ENCODE measurements around the gene H2BK1.

H2BK1 gene

GRCh38 chr7:151193203-151193978 lies 16.9 kb downstream of the H2BK1 start:
- Histone ChIP-seq H3K9me3 (replicated peaks; ENCODE audit: insufficient read depth, low read length) (no peaks in the 10 kb centered on the region), H3F3A (ENCODE audit: insufficient read depth, low read length) (no peaks in the 10 kb centered on the region), H3K27ac (ENCODE audit: low read length) (no peak overlapping the region), H4K20me1 (ENCODE audit: insufficient read depth, low read length) (no peaks in the 10 kb centered on the region), H2AFZ (ENCODE audit: low read length) (no peak overlapping the region), H3K27me3 (replicated peaks; ENCODE audit: insufficient read depth, low read length) (peaks cover 100% of the 10 kb centered on the region), H3K9me2 (replicated peaks; ENCODE audit: insufficient read depth, low read length) (no peaks in the 10 kb centered on the region), H3K4me3 (ENCODE audit: low read length) (no peak overlapping the region), H3K9ac (ENCODE audit: low read length) (no peak overlapping the region), H3K4me2 (ENCODE audit: low read depth, low read length) (no peak overlapping the region), H3K79me2 (ENCODE audit: low read length) (no peaks in the 10 kb centered on the region), H3K4me1 (ENCODE audit: low read length) (no peaks in the 10 kb centered on the region), H3K36me3 (replicated peaks; ENCODE audit: insufficient read depth, low read length) (no peaks in the 10 kb centered on the region)
- TF ChIP-seq EZH2 (optimal IDR thresholded peaks at IDR 0.05; ENCODE audit: low read depth, low read length), result no peak
- no peak for TF ChIP-seq CTCF (IDR thresholded peaks at IDR 0.05; ENCODE audit: low read length)
- TF ChIP-seq EZH2phosphoT487 (IDR thresholded peaks at IDR 0.05; ENCODE audit: low read length), result no peak
- DNase-seq, result no peak

GRCh38 chr7:151192002-151192539 lies 18.2 kb downstream of the H2BK1 start:
- no peak overlapping the region for H3K4me3 ChIP-seq (ENCODE audit: low read length)
- H3F3A ChIP-seq (ENCODE audit: insufficient read depth, low read length), result no peaks in the 10 kb centered on the region
- H3K36me3 ChIP-seq (replicated peaks; ENCODE audit: insufficient read depth, low read length), result no peaks in the 10 kb centered on the region
- no peak overlapping the region for H3K4me2 ChIP-seq (ENCODE audit: low read depth, low read length)
- no peaks in the 10 kb centered on the region for H3K9me3 ChIP-seq (replicated peaks; ENCODE audit: insufficient read depth, low read length)
- no peaks in the 10 kb centered on the region for H3K4me1 ChIP-seq (ENCODE audit: low read length)
- TF ChIP-seq EZH2phosphoT487 (IDR thresholded peaks at IDR 0.05; ENCODE audit: low read length) (no peak), CTCF (IDR thresholded peaks at IDR 0.05; ENCODE audit: low read length) (no peak), EZH2 (optimal IDR thresholded peaks at IDR 0.05; ENCODE audit: low read depth, low read length) (no peak)
- H3K9ac ChIP-seq (ENCODE audit: low read length), result no peak overlapping the region
- no peak overlapping the region for H3K27ac ChIP-seq (ENCODE audit: low read length)
- peaks cover 100% of the 10 kb centered on the region for H3K27me3 ChIP-seq (replicated peaks; ENCODE audit: insufficient read depth, low read length)
- no peaks in the 10 kb centered on the region for H4K20me1 ChIP-seq (ENCODE audit: insufficient read depth, low read length)
- no peaks in the 10 kb centered on the region for H3K9me2 ChIP-seq (replicated peaks; ENCODE audit: insufficient read depth, low read length)
- no peak for DNase-seq
- no peaks in the 10 kb centered on the region for H3K79me2 ChIP-seq (ENCODE audit: low read length)
- H2AFZ ChIP-seq (ENCODE audit: low read length), result no peak overlapping the region

GRCh38 chr7:151191544-151191943 lies 18.7 kb downstream of the H2BK1 start:
- Histone ChIP-seq H3K79me2 (ENCODE audit: low read length) (no peaks in the 10 kb centered on the region), H3K27me3 (replicated peaks; ENCODE audit: insufficient read depth, low read length) (peaks cover 100% of the 10 kb centered on the region), H4K20me1 (ENCODE audit: insufficient read depth, low read length) (no peaks in the 10 kb centered on the region)

More at GRCh38 chr7:151191544-151191943, 18.7 kb downstream of the H2BK1 start:
- DNase-seq, result no peak
- H3F3A ChIP-seq (ENCODE audit: insufficient read depth, low read length), result no peaks in the 10 kb centered on the region
- no peak for TF ChIP-seq CTCF (IDR thresholded peaks at IDR 0.05; ENCODE audit: low read length)
- no peak for TF ChIP-seq EZH2 (optimal IDR thresholded peaks at IDR 0.05; ENCODE audit: low read depth, low read length)
- TF ChIP-seq EZH2phosphoT487 (IDR thresholded peaks at IDR 0.05; ENCODE audit: low read length), result no peak
- H3K4me3 ChIP-seq (ENCODE audit: low read length), result no peak overlapping the region
- no peaks in the 10 kb centered on the region for H3K9me3 ChIP-seq (replicated peaks; ENCODE audit: insufficient read depth, low read length)
- H3K36me3 ChIP-seq (replicated peaks; ENCODE audit: insufficient read depth, low read length), result no peaks in the 10 kb centered on the region
- no peak overlapping the region for H3K27ac ChIP-seq (ENCODE audit: low read length)
- no peak overlapping the region for H3K4me2 ChIP-seq (ENCODE audit: low read depth, low read length)
- H3K9me2 ChIP-seq (replicated peaks; ENCODE audit: insufficient read depth, low read length), result no peaks in the 10 kb centered on the region
- H3K4me1 ChIP-seq (ENCODE audit: low read length), result no peaks in the 10 kb centered on the region
- no peak overlapping the region for H2AFZ ChIP-seq (ENCODE audit: low read length)
- no peak overlapping the region for H3K9ac ChIP-seq (ENCODE audit: low read length)

All from MM.1S (cell line).